NCI-H1417 treated with DMSO at 0.1 percent for 48 hours (cell line): ENCODE measurements around the gene TRPM8.

Source experiments
- DNase-seq: peaks from one replicate; lab custom pipeline; 2025; lab: John Stamatoyannopoulos, UW

The TRPM8 gene

DNA sequence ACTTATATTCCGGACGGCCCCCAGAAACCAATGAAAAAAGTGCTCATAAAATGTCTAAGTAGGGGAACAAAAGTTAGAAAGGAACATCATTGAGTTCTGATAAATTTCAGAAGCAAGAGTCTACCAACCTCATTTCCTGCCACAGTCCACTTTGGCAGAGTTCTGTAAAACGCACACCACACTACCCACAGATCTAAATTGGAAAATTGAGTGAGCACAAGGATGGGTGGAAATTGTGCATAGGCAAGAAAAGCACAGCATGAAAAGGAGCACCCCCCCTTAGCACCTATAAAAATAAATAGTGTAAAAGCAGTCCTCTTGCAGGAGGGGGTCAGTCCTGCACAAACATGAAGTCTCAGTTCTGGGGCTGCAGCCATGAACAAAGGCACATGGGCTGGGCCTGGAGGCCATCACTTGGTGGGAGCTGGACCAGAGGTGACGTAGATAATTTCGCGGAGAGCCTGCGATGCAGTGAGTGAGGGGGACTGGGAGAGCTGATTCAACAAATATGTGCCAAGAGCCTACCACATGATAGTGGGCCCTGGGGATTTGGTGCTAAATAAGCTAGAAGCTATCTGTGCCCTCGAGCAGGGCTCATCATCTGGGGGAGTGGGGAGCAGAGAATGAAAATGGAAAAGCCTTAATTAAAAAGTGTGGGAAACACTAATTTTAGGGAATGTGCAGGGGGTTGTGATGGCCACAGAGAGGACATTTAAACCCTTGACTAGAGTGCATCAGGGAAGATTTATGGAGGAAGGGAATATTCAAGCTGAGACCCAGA lies 84.4 kb downstream of the TRPM8 start:
- DNase-seq = no peak

DNA sequence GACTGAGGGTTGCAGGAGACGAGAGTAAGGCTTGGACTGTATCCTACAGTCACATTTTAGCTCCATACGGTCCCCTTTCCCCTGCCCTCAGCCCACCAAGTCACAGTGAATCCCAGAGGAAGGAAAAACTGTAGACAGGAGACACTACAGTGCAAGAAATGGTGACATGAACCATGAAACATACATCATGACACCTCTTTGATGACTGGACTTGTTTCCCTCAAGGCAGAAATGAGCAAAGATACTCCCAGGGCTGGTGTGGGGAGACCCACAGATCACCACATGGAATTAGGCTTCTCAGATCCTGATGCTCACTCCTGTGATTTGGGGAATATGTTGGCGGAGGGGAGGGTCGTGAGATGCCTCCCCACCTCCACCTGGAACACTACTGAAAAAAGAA lies 85.1 kb downstream of the TRPM8 start:
- no peak for DNase-seq

DNA sequence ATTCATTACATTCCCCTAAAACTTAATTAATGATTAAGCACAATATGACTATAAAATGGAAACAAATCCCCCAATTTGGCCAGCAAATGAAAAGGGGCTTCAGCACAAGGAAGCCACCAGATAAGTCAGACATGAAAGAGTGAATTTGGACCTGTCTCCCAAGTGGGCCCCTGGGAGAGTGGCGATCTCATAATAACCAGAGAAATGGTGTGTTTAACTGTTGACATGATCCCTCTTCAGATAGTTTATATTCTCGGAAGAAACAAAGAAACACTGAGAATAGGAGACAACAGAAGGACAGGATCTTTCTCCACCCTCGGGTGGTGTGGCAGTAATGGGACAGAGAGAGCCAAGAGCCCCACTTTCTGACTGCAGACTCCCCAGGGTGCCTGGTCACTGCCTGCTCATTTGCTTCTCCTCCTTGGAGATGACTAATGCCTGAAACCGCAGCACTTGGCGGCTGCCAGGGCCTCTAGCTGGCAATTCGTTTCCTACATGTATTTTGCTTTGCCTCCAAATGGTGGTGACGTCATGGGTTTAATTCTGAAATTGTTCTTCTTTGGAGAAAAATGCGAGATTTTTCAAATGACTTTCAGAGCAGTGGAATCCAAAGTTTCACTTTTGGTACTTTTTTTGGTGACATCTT lies 86.9 kb downstream of the TRPM8 start:
- DNase-seq = no peak

DNA sequence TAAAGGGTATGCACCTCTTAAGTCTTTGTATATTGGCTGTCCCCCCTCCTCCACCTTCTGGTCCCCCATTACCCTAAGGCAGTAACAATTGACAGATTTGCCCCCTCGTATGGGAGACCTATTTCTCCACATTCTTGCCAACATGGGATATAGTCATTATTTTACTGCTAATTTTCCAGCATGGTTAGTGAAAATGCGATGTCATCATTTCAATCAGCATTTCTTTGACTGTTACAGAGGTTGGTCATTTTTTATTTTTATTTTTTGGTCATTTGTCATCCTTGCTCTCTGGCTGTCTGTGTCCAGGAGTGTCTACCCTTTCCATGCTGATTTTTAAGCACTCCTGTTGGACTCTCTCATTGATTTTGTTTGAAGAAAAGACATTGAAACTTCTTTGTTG lies 88.0 kb downstream of the TRPM8 start:
- no peak for DNase-seq

DNA sequence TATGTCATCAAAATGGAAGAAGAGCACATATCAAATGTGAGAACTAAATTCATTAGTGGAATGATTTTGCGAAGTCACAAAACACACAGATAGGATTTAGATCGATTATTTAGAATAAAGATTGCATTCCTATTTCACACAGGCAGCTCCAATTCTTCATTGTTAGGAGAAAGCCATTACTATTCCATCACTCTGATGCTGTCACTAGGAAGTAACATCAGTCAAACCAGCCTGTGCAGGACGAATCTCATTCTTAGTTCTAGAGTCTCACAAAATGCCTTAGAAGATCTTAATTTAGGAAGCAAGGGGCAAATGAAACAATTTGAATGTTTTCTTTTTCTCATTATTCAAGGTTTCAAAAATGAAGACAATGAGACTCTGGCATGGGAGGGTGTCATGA lies 89.3 kb downstream of the TRPM8 start:
- DNase-seq = no peak

DNA sequence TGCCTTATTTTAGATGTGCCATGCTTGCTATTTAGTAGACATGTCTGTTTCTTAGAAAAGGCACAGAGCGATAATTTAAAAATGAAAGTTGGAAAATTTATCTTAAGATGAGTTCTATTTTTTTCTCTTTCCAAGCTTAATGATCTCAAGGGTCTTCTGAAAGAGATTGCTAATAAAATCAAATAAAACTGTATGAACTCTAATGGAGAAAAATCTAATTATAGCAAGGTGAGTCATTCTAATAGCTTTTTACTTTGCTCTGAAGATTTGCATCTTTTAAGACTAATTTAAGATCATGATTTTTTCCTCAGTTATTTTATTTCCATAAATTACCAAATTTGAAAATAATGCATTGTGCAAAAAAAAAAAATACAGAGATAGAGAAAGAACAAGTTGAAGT lies 97.3 kb downstream of the TRPM8 start:
- no peak for DNase-seq

DNA sequence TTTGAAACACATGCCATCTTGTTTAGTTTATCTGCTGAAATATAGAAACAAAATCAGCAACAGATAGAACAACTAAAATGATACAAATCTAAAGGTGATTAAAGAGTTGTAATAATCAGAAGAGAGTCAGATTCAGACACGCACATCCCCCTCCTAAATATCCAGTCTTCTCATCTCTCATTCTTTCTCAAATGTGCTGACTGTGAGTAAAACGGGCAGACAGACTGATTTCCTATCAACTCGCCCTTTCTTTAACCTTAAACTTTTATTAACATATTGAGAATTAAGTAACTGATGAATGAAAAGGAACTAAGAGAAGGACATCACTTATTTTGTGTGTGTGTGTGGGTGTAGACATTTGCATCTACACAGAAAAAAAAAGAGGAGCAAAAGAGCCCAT lies 98.7 kb downstream of the TRPM8 start:
- DNase-seq = no peak

DNA sequence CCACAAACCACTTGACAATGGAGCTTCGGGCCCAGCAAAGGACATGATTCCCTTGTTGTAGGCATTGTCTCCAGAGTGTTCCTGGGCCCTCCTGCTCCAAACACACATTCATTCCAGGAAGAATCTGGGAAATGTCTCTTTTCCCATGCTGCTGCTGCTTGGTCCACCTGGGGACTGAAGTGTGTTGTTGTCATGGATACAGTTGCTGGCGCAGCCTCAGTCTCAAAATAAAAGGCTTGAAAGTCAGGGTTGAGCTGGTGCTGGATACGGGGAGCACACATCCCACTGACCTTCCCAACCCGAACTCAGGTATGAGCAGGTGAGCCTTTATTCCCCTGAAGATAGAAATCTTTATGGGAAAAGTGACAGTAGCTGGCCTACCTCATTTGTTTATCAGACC lies 102.7 kb downstream of the TRPM8 start:
- no peak for DNase-seq

DNA sequence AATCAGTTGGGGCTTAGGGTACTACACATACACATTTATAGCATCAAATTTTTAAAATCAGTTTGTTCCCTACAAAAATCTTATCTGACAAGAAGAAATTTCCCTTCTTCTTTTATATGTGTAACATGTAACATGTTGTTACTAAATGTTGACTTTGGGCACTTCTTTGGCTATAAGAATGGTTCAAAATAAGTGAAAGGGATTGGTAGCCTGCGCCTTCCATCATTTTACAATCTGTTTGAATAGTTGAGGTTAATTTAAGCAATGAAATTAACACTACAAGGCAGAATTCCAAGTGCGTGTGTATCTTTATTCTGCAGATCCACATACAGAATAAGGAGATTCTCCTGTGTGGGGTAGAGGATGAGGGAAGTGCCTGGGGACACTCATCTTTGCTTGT lies 103.2 kb downstream of the TRPM8 start:
- DNase-seq = no peak

DNA sequence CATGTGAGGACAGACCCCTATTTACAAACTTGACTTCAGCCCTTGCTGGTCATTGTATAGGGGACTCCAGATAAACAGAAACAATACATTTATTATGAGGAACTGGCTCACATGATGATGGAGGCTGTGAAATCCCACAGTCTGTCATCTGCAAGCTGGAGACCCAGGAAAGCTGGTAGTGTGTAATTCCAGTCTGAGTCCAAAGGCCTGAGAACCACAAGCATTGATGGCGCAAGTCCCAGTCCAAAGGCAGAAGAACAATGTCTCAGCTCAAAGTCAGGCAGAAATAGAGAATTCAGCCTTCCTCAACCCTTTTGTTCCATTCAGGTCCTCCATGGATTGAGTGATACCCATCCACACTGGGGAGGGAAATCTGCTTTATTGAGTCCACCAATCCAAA lies 105.3 kb downstream of the TRPM8 start:
- no peak for DNase-seq

DNA sequence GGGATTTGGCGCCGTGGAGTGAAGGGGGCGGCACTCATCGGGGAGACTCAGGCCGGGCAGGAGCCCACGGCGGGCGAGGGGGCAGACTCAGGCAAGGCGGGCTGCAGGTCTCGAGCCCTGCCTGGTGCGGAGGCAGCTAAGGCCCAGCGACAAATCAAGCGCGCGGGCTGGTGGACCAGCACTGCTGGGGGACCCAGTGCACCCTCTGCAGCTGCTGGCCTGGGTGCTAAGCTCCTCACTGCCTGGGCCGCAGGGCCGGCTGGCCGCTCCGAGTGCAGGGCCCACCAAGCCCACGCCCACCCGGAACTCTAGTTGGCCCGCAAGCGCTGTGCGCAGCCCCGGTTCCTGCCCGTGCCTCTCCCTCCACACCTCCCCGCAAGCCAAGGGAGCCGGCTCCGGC lies 107.1 kb downstream of the TRPM8 start:
- no peak for DNase-seq

DNA sequence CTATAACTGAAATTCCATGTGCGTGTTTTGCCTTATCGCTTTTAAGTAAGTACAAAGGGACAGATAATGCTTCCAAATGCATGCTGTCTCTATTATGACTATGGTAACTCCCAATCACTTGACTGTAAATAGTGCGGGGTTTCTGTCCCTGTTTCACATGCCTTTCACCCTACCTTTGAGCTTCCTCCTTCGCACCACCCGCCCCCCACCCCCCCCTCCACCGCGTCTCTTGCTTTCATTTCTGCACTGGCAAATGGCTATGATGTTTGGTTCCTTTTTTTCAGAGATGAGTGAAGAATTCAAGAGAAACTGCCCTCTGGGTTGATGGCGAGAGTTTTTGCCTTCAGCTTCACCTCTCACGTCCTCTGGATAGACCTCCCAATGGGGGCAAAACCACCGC lies 108.3 kb downstream of the TRPM8 start:
- no peak for DNase-seq

DNA sequence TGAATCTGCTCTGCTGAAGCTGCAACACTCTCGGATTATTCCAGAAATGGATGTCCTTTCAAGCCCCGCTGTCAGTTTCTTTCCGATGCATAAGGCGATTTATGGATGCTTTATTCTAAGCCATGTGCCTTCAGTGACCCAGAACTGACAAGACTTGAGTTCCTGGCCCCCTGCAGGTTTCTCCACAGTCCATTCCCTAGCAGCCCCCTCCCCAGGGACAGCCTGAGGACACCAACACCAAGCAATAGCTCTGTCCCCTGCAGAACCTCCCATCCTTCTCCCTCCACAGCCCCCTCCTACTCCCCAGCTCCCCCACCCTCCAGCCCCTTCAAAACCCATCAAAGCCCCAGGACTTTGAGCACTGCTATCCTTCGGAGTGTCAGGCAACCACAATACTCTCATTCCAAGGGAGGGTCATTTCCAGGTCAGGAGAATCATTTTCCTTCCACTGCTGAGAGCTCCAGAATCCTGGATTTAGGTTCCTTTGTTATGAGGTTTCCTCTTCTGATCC lies 108.8 kb downstream of the TRPM8 start:
- no peak for DNase-seq

DNA sequence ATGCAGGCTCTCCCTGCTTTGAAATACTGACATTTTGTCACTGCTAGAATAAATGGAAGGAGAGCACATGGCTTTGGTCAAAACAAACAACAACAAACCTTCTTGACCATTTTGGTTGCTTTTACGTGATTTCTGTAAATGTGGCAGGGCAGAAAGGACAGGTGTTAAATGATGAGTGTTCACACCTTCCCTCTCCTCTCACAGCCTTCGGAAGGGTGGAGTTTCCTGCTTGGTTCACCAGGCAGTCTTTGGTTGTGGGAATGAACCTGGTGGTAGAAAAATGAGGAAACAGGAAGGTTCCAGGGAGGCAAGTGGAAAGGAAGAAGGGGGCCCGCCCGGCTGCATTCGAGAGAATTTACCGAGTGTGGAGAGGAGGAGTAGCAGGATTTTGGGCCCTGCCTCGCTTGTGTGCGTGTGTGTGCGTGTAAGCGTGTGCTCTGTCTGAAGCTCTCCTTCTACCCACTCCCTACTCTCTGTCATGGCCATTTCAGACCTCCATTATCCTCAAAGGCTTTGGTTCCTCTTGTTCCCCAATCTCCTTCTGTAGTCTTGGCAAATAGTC lies 109.6 kb downstream of the TRPM8 start:
- DNase-seq = no peak

DNA sequence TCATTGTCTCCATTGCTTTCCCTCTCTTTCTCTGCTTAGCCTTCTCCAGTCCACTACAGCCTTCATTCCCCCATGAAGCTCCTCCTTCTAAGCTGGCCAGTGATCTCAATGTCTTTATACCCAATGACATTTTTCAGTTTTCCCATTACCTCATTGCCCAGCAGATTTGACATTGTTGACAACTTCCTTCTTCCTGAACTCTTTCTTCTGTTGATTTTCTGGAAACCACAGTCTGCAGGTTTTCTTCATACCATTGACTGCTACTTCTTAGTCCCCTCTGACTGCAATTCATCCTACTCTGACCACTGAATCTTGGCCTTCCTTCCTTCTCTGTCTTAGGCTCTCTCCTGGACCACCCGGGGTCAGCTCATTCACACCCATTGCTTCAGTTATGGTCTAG lies 110.5 kb downstream of the TRPM8 start:
- no peak for DNase-seq

DNA sequence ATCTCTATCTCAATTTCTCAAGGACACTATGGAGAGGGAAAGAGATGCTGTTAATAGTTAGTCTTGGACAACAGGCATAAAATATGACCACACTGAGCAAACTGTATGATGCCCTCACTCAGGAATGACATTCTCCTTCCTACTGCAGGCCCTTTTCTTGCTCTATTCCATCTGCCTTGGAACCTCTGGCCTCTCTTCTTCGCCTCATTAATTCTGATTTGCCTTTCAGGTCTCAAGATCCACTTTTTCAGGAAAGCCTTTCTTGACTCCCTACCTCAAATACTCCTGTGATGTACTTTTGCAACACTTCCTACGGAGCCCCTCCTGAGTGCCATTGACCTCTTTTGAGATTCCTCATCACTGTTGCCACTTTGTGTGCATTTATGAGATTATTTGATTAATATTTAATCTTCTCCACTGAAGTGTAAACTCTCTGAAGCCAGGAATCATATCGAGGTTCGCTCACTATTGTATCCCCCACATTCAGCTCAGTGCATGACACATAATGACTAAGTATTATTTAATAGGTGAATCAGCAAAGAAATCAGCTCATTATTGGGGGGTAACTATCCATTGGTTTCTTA lies 112.1 kb downstream of the TRPM8 start:
- DNase-seq = no peak

DNA sequence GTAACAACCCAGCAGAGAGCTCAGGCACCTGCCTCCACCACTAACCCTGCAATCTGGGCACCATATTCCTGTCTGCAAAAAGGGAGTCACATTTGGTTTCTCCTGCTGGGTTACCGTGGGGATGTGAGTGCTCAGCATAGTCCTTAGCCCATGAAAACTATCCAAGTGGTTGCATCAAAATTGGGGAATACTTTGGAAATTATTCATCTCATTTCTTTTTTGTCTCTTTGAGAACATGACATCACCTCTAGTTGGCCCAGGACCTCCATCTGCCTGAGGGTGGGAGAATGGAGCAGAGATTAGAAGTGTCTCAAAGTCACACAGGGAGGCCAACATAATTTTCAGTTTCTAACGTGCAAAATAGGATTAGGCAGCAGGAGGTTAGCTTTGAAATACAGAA lies 114.0 kb downstream of the TRPM8 start:
- DNase-seq = no peak

DNA sequence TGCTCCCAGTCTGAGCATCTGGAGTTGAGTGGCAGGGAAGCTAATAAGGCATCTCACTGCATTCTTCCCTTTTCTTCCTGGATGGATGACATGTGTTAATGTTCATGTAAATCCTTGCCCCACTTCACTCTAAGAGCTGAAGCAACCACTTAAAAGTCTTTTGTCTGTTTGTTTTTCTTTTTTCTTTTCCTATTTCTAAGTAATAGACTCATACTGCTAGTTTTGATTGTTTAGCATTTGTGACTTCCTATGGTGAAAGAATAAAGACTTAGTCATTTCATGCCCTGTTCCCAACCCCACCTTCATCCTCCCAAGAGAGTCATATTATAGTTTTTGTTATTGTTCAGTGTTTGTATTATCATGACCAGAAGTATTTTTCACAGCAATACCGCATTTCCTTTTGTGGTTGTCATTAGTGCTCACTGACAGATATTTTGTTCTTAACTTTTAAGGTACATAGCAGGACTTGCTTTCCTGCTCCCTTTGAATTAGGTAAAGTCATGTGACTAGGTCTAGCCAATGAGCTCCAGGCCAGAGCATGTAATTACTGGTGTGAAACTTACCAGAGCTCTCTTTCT lies 115.2 kb downstream of the TRPM8 start:
- DNase-seq = no peak

DNA sequence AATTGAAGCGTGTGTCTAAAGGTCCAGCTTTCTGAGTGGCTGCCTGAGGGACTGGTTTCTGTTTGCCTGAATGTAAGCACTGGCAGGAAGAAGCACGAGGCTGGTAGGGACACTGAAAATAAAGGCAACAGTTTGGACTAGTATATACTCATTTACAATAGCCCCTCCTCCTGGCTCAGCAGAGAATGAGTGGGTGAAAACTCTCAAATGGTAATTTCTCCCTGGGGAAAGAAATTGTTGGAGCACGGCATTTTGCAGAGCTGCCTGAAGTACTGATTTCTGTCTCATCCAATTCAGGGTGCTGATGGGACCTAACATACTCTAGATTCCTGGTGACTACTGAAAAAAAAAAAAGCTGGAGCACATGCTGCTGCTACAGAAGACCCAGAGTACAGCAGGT lies 116.0 kb downstream of the TRPM8 start:
- no peak for DNase-seq

DNA sequence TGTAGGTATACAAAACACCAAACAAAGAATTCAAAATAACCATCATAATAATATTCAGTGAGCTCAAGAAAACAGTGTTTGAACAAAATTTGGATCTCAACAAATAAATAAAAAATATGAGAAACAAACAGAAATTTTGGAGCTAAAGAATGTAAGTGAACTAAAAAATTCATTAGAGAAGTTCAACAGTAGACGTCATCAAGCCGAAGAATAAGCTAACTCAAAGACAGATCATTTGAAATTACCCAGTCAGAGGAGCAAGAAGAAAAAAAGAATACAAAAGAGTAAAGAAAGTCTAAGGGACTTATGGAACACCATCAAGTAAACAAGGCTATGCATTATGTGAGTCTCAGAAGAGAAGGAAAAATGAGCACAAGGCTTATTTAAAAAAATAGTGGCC lies 116.7 kb downstream of the TRPM8 start:
- no peak for DNase-seq

DNA sequence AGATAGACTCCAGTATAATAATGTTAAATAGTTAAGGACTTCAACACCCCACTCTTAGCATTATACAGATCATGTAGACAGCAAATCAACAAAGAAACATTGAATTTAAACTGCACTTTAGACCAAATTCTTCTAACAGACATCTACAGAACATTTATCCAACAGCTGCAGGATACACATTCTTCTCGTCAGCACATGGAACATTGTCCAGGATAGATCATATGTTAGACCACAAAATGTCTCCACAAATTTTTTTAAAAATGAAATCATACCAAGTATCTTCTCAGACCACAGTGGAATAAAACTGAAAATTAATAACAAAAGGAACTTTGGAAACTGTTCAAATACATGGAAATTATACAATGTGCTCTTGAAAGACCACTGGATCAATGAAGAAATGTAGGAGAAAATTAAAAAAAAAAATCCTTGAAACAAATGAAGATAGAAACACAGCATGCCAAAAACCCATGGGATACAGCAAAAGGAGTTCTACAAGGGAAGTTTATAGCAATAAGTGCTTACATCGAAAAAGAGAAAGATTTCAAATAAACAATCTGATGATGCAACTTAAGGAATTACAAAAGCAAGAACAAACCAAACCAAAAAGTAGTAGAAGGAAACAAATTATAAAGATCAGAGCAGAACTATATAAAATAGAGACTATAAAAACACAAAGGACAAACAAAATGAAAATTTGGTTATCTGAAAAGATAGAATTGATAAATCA lies 121.1 kb downstream of the TRPM8 start:
- DNase-seq = no peak

DNA sequence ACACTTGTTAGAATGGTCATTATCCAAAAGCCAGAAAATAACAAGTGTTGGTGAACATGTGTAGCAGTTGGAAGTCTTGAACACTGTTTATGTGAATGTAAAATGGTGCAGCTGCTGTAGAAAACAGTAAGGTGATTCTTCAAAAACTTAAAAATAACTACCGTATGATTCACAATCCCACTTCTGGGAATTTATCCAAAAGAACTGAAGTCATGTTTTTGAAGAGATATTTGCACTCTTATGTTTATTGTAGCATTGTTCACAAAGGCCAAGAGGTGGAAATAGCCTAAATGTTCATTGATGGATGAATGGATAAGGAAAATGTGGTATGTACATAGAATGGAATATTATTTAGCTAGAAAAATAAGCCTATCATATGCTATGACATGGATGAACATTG lies 127.0 kb downstream of the TRPM8 start:
- no peak for DNase-seq
